Effector CD4-positive, alpha-beta T cell (primary cell): ENCODE results near the gene PRUNE1.

Experiments
- DNase-seq: peaks from one replicate; pipeline ENCODE4 v3.0.0-alpha.2; 2020

PRUNE1 gene

DNA sequence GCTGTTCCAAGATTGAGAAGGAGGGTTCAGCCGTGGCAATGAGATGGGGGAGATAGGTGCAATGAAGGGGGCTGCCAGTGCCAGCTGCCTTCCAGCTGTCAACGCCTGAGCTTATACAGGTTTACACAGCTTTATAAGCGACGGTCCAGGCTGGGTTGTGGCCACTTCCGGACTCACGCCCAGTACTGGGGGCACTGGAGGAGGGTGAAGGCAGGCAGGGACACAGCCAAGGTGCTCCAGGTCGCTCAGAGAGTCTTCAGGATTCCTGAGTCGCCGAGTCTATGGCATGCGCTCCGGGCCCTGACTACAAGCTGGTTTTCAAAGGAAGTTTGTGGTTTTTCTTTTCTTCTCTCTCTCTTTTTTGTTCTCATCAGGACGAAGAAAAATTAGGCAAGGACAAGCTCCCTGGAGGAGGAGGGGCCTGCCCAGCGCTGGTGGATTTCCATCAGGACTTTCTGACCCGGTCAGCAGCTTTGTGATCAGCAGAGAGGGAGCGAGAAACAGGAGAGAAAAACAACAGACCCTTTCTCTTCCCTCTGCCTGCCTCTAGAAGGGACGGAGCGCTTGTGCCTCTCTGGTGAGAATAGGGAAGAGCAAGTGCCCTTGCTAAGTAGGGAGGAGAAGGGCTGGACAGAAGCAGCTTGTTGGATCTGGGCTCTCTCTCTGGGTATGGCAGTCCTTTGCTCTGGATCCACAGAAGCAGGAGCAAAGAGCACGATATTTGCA, 1.8 kb upstream of the PRUNE1 start, which contains the start of gene MINDY1:
TSS of gene MINDY1 (minus strand) at position 576 of the 726 bp plus-strand sequence. CDS start 4,285 bp downstream, outside the sequence.
- no peak for DNase-seq

GRCh38 chr1:151007853-151008243, 401 bp upstream of the PRUNE1 start:
- no peak for DNase-seq

DNA sequence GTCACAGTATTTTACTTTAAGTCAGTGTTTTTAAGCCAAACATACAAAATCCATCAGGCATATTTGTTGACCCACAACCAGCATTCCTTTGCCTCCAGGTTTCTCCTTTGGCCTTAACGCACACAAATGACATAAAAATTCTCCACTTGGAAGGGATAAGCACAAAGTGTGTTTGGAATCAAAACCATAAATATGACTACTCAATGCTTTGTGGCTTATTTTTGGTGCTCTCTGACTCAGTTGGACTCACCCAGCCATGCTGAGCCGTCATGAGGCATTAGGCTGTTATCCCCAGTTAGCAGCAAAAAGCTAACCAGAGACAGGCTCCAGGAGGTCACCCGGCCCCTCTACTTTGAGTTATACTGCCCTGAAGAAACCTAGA, 948 bp downstream of the PRUNE1 start:
- DNase-seq = no peak

DNA sequence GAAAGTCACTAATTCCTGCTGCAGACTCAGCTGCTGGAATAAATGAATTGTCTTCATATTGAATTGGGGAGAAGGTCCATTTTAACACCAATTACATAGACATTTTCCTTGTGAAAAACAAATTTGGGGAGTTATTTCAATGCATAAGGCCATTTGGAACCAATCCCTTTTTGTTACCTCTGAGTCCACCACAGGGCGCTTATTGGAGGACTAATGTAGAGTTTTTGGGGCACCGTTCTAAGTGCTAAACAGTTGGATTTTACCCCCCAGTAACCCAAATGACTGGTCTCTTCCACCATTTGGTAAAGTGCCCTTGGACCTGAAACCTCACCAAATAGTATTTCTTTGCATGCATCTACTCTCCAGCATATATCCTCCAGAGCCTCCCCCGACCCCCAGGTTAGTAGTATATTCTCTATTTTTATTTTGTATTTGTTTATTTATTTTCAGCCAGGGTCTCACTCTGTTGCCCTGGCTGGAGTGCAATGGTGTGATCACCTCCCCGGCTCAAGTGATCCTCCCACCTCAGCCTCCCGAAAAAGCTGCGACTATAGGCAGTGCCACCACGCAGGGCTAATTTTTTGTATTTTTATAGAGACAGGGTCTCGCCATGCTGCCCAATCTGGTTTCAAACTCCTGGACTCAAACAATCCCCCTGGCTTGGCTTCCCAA, 1.6 kb downstream of the PRUNE1 start:
- no peak for DNase-seq

DNA sequence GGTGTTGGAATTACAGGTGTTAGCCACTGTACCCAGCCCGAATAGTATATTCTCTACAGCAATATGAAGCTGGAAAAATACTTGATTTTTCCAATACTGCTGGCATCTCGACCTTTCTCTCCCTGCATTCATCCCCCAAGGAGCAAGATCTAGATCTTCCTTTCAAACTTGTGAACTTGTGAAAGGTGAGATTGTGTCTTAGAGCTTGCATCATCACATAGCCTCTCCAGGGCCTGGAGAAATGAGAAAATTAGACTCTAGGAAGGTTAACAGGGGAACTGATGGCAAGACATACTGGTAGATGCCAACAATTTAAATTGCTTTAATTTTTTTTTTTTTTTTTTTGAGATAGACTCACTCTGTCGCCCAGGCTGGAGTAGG, 2.1 kb downstream of the PRUNE1 start:
- no peak for DNase-seq

DNA sequence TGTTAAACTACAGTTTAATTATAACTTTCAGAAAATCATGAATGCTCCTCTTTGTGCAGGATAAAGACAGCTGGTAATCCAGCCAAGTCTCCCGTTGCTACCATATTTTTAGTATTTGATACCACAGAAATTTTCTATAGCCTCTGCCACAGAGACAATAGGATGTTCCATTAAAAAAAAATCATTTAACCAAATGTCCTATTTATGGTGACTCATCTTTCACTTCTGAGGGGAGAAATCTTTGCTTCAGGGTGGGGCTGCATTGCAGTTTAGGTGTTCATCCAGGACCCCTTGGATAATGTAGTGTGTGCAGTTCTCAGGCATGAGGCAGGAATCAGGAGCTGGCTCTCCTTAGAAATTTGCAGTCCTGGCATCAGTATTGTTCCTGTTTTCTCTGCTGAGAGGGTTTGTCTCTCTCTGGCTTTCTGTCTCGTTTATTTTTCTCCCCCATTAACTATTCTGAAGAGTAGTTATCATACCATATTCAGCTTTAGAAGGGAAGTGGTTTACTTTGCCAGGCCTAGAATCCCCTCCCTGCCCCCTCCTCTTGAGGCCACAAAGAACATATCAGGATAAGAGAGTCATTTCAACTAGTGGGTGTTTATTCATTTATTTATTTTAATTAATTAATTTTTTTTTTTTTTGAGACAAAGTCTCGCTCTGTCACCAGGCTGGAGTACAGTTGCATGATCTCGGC, 3.1 kb downstream of the PRUNE1 start:
- DNase-seq = no peak

- DNase-seq = no peak
These were observed 4.6 kb downstream of the PRUNE1 start for GRCh38 chr1:151012684-151013471.

GRCh38 chr1:151013518-151013917, 5.3 kb downstream of the PRUNE1 start:
- DNase-seq = no peak

- peak; percentile 90 for DNase-seq
These were observed 16.4 kb downstream of the PRUNE1 start for GRCh38 chr1:151024540-151025146.

DNA sequence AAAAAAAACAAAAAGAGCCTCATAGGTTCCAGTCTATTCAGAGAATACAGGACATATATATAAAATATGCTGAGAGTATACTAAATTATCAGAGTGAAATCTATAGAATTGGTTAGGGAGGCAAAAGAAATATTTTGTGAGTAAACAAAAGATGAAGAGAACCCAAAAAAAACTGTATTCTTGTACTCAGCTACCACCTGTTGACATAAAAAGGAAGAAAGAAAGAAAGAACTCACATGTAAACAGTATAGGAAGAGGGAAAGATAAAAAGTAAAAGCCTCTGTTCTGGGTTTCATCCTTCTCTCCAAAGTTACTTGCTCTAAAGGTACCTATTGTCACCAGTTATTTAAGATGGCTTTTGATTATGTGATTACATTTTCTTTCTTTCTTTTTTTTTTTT, 18.2 kb downstream of the PRUNE1 start:
- DNase-seq = no peak

- DNase-seq = no peak
These were observed 23.9 kb downstream of the PRUNE1 start for GRCh38 chr1:151032164-151032563.

DNA sequence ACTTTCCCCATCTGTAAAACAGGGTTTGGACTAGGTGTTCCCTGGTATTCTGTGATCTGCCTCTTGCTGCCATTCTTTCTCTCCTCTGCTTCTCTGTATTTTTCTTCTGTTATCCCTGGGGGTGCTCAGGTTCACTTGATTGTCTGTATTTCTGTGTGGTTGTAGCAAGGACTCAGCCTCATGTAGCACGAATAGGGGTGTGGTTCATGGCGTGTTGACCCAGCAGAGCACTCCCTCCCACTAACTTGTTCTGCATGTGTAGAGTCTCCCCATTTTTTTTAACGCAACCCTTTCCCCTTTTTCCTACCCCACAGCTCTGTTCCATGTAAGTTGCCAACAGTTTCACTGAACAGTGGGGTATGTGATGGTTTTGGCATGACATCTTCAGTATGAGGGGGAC, 26.9 kb downstream of the PRUNE1 start:
- DNase-seq = no peak

DNA sequence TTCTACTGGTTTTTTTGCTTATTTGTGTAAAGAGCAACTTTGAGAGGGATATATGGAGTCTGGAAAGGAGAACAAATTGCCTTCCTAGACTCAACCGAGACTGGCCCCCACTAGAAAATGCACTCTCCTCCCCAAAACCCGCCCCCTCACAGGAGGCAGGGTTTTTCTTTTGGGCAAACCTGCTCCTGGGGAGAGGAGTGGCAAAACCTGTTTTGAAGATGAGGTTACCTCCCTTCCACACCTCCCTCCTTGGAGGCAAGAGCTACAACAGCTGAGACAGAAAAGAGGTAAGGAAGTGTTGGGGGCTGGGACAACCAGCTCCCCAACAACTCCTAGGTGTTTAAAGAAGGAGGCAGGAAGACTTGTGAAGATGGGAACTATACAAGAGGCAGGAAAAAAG, 28.1 kb downstream of the PRUNE1 start, which contains the start of gene BNIPL:
TSS of gene BNIPL (plus strand) at position 231 of the 400 bp plus-strand sequence. CDS start at position 371, 140 bp downstream.
- DNase-seq = no peak

- no peak for DNase-seq
These were observed 28.8 kb downstream of the PRUNE1 start for GRCh38 chr1:151037032-151037431.

GRCh38 chr1:151039521-151039920, 31.3 kb downstream of the PRUNE1 start:
- DNase-seq = no peak

DNA sequence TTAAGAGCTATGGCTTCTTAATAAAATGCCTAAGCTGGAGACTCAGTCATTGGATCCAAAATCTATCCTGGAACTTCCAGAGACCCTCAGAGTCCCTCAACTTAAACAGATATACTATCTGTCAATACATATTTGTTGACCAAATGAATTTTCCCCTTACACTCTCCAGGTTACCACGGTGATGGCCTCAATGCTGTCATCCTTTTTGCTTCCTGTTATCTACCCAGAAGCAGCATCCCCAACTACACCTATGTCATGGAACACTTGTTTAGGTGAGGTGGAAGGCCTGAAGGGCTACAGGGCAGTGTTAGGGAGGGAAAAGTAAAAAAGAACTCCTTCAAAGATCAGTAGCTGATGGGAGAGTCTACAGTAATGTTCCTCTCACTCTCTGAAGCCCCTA, 34.9 kb downstream of the PRUNE1 start:
- no peak for DNase-seq

DNA sequence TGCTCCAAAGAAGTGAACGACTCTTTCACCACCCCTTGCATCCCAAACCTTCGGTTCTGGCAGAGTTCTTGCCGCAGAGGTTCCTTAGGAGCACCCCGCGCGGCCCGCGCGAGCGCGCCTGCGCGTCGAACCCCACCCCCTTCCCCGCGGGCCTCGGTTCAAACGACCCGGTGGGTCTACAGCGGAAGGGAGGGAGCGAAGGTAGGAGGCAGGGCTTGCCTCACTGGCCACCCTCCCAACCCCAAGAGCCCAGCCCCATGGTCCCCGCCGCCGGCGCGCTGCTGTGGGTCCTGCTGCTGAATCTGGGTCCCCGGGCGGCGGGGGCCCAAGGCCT, 39.3 kb downstream of the PRUNE1 start, which contains the start of gene C1orf56:
TSS of gene C1orf56 (plus strand) at position 161 of the 334 bp plus-strand sequence. CDS start at position 258, 97 bp downstream.
- peak; percentile 41 for DNase-seq

- peak; percentile 38 for DNase-seq
These were observed 39.8 kb downstream of the PRUNE1 start for GRCh38 chr1:151047925-151048644.

DNA sequence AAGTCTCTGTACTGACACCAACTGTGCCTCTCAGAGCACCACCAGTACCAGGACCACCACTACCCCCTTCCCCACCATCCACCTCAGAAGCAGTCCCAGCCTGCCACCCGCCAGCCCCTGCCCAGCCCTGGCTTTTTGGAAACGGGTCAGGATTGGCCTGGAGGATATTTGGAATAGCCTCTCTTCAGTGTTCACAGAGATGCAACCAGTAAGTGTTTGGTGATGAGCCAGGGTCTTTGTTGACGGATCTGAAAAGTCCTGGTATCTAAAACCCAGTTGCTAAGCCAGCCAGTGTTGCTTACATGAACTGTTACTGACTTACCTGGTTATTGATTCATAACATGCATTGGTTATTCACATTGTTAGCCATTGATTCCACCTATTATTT, 40.4 kb downstream of the PRUNE1 start:
- DNase-seq = no peak

DNA sequence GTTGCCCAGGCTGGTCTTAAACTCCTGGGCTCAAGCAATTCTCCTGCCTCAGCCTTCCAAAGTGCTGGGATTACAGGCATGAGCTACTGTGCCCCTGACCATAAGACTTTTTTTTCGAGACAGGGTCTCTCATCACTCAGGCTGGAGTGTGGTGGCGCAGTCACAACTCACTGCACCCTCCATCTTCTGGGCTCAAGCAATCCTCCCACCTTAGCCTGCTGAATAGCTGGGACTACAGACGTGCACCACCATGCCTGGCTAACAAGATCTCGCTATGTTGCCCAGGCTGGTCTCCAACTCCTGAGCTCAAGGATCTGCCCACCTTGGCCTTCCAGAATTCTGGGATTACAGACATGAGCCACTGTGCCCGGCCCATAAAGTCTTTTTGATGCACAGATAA, 41.2 kb downstream of the PRUNE1 start:
- no peak for DNase-seq

DNA sequence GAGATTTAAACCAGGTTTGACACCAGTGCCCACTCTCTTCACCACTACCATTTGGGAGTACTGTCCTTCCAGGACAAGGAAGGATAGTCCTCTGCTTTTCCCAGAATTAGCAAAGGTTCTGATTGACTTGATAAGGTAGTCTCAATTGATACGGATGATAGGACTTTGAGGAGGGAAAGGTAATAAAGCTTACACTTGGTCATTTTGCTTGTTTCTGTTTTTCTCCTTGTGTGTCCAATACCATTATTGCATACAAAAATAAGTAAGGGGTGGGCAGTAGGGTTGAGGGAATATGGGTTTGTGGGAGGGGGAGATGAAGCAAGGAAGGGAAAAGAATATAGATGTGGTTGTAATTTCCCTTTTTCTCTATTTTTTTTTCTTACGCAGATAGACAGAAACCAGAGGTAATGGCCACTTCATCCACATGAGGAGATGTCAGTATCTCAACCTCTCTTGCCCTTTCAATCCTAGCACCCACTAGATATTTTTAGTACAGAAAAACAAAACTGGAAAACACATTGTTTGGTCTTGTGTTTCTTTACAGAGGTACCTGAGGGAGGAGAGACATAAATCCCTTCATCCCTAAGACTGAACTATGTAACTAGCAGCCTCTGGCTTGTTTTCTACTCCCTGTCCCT, 41.9 kb downstream of the PRUNE1 start:
- DNase-seq = no peak
